RPMI7951 (cell line): Measurements from ENCODE around the gene PSENEN. TPM values are rescaled to one million over a fixed set of nuclear protein-coding genes. Genes with fewer than 3 reads are reported as not detected.
"Not testable (repeated sequence)": the region's sequence is repeated elsewhere in the genome, so short reads cannot be mapped to it uniquely, and the experiment has no call there.

ENCODE experiments used
- DNase-seq: peaks from one replicate; pipeline ENCODE4 v3.0.0-alpha.2; 2012; ENCODE audit warnings: low read depth
- total RNA-seq: library from RNA; depleted of rRNA; stranded (reverse); fragments of >200 nt; shearing (Covaris generic); gene quantifications from 2 replicates; pipeline ENCODE4 v1.2.3, GENCODE V29; 2014; rRNA removed

PSENEN gene
- total RNA-seq, 1 experiment from 2014 or later: 130 TPM

DNA sequence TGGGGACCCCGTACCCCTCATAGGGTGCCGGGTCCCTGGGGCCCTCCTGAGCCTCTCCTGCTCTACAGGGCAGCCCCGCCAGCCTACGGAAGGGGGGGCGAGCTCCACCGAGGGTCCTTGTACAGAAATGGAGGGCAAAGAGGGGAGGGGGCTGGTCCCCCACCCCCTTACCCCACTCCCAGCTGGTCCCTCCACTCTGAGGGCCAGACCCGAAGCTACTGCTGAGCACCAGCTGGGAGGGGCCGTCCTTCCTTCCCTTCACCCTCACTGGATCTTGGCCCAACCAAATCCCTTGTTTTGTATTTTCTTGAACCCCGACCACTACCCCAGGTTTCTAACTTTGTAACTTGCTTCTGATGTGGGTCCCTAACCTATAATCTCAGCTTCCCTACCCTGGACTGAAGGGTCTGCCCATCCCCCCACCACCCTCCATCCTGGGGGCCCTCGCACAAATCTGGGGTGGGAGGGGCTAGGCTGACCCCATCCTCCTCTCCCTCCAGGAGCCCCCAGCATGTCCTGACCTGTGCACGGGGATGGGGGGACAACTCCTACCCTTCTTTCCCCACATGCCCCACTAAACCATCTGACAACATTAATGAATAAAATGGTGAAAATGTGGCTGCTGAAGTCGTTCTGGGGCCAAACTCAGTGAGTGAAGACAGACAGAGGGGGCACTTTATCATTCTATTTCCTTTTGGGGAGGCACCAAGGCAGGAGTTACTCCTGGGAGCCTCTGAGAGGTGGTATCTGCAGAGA is 42.9 kb downstream of the PSENEN start:
- no peak for DNase-seq

DNA sequence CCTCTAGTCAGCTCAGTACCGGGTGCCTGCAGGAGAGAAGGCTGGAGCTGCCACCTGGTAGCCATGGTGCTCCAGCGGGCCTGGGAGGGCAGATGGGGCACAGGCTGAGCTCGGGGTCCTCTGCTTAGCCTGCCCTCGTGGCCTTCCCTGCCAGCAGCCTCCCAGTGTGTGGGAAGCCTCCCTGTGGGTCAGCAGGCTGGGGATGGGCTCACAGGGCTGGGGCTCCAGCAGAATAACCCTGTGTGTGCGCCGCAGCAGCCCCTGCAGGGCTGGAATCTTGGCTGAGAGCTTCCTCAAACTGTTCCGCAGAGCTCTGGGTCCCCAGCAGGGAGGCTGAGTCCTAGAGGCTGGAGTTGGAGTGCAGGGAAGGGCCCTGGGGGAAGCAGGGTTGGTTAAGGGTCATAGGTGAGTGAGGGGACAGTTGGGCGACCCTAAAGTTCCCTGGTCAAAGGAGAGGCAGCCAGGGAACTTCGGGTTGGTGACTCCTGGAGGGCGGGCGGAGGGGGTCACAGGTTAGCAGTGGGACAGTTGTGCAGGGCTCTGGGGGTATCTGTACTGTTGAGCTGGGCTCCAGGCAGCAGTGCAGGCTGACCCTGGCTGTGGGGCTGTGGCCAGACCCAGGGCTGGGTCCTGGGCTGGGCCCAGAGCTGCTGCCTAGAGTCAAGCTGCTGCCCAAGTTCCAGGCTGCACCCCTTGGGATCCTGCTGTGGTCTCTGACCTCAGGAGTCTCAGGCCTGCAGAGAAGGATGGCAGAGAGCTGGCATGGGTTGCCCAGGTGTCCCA is 43.9 kb downstream of the PSENEN start:
- DNase-seq: no peak

DNA sequence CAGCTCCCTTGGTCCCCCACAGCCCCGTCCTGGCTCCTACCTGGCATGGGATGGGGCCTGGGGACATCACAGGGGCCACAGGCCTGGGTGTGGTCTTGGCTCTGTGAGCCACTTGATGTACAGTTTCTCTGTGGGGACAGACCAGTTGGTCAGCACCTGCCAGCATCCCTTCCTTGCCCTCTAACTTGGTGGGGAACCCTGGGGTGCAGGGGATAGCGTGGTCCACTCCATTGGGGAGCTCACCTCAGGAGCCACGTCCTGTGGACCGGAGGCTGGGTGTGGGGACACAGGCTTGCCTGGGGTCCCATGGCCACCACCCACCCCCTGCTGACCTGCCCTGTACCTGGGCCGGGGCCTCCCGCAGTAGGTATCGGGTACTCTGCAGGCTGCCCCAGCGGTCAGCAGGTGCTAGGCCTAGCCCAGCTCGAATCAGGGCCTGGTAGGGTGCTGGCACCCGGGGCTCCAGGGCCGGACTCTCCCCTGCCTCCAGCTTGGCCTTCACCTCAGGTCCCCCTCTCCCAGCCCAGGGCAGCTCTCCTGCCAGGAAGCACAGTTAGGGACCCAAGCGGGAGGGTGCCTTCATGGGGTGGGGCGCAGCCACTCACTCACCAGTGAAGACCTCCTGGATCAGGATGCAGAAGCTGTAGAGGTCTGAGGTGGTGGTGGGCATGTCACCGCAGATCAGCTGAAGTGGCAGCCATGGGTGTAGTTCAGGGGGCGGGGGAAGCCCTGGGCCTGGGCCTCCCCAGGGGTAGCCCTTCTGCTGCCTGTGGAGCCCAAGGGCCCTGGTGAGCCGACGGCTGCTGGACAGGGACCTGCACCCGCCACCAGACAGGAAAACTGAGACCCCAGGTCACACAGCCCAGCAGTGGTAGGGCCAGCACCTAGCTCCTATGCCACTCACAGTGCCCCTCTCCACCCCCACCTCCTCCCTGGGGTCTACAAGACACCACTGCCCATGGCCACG is 44.8 kb downstream of the PSENEN start:
- no peak for DNase-seq

DNA sequence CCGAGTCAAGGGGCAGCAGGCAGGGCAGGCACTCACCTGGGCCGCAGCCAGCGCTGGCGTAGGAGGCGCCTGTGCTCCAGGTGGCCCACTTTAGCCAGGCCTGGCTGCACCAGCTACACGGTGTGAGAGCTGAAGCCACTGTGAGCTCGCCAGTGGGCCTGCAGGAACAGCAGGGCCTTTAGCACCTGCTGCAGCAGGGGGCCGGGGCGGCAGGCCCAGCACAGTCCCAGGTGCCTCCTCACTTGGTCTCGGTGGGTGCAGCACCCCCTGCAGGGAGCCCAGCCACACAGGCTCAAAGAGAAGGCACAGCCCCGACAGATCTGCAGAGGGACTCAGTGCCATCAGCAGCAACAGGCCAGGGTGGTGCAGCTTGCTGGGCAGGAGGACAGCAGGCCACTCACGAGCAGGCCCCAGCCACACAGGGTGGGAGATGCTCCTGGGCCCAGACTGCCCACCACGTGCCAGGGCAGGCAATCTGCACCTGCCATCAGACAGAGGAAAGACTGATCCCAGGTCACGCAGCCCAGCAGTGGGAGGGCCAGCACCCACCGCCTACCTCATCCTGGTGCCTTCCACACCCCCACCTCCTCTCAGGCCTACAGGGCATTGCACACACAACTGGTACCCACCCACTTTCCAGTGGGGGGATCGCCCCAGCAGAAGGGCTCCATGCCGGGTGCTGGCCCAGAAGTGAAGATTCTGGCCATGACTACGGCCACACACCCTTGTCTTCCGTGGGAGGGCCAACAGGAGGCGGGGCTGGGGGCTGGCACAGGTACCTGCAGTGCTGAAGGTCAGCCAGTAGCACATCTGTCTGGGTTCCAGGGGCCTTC is 45.7 kb downstream of the PSENEN start:
- DNase-seq: no peak

DNA sequence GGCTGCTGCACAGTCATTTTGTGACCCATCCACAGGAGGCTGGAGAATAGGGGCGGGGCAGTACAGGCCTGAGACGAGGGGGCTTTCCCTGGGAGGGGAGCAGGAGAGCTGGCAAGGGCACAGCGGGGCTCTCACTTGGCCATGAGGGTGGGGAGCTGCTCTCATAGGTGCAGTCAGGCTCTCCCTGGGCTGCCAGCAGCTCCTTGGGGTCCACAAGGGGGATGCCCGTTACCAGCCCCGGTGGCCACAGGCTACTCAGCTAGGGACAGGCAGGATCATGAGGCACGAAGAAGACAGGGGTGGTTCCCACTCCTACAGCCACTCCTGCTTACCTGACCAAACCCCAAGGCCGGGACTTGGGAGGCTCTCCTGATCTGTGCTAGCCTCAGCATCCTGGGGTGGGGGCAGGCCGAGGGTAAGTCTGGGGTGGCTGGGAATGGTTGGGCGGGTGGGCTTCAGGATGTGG is 46.4 kb downstream of the PSENEN start:
- DNase-seq: no peak

DNA sequence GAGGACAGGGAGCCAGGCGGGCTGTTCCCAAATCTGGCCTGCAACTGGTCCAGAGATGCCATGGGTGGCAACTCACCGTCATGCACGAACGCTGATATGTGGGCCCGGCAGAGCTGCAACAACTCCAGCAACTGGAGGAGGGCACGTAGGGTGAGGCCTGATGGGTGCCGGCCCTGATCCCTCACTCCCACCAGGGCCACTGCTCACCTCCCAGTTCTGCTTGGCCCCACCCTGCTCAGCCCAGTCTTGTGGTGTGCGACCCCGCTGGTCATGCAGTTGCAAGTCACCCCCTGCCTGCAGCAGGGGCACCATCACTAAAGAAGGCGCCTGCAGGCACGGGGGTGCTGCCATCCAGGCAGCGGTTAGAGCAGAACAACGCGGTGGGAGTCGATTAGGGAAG is 46.9 kb downstream of the PSENEN start:
- no peak for DNase-seq

DNA sequence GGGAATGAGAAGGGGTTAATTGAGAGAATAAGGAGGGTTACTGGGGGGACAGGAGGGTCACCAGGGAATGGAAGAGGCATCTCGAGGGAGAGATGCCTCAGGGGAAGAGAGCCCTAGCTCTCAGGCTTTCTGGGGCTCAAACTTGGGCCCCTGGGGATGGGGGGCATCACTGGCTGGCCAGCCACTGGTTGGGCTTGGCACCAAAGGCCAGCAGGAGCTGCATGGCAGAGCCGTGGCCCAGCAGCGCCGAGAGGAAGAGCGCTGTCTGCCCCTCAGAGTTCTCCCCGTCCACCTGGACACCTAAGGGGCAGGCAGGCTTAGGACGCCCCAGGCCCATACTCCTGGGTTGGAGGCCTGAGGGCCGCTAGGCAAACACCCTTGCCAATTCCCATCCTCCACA is 47.4 kb downstream of the PSENEN start:
- DNase-seq: no peak

DNA sequence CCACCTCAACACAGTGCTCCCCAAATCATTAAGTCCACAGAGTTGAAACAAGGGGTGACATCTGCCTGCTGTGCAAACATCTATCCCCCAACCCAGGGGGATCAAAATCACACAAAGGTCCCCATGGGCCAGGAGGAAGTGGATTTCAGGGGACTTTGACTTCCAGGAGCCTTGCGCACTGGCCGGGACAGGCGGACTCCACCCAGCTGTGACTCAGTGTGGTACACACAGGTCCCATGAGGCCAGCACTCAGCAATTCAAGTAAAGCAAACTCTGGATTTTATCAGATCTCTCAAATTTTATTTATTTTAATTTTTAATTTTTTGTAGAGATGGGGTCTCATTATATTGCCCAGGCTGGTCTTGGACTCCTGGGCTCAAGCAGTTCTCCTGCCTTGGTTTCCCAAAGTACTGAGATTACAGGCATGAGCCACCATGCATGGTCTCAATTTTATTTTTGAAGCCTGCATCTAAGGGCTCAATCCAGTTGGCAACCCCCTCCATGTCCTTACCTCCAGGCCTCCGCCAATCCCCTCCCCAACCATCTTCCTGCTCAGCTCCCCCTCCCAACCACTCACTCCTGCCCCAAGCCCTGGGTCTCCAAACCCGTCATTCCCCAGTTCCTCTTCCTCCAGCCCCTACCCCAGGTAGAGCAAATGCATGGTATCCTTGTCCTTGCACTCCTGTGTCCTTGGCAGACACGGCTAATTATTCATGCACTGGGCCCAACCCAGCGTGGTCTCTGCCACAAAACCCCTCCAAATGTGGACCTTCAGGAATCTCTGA is 48.1 kb downstream of the PSENEN start:
- DNase-seq: no peak

DNA sequence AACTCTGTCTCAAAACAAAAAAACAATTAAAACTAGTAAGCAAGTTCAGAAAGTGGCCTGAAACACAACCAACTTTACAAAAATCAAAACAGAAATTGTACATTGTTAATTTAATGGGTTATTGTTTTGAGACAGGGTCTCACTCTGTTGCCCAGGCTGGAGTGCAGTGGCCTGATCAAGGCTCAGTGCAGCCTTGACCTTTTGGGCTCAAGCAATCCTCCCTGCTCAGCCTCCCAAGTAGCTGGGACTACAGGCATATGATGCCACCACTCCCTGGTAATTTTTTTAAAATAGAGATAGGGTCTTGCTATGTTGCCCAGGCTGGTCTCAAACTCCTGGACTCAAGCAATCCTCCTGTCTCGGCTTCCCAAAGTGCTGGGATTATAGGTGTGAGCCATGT is 50.1 kb downstream of the PSENEN start:
- DNase-seq: not testable (repeated sequence)

Other genes starting within 250 kb of the PSENEN start
- gene DMKN, start 232.0 kb upstream of the PSENEN start, total RNA-seq: 2.9 TPM in 1 of 2 replicates, not detected in the other
- not detected in 2 replicates for gene SBSN, start 217.3 kb upstream of the PSENEN start, total RNA-seq
- gene GAPDHS, start 212.2 kb upstream of the PSENEN start, total RNA-seq: 0.20 TPM in 1 of 2 replicates, not detected in the other
- 133 and 153 TPM in 2 replicates for gene TMEM147, start 200.0 kb upstream of the PSENEN start, total RNA-seq
- 0.12 TPM in 1 of 2 replicates, not detected in the other for gene ATP4A, start 182.0 kb upstream of the PSENEN start, total RNA-seq
- not detected in 2 replicates for gene PMIS2, start 159.5 kb upstream of the PSENEN start, total RNA-seq
- 9.7 and 9.8 TPM in 2 replicates for gene HAUS5, start 132.9 kb upstream of the PSENEN start, total RNA-seq
- gene RBM42, start 116.6 kb upstream of the PSENEN start, total RNA-seq: 90.8 and 103 TPM in 2 replicates
- gene ETV2, start 103.9 kb upstream of the PSENEN start, total RNA-seq: 0.39 and 1.1 TPM in 2 replicates
- 619 and 745 TPM in 2 replicates for gene COX6B1, start 97.3 kb upstream of the PSENEN start, total RNA-seq
- 0.29 TPM in 1 of 2 replicates, not detected in the other for gene UPK1A, start 79.1 kb upstream of the PSENEN start, total RNA-seq
- gene ZBTB32, start 41.1 kb upstream of the PSENEN start, total RNA-seq: not detected in 2 replicates
- 6.8 and 7.4 TPM in 2 replicates for gene KMT2B, start 27.6 kb upstream of the PSENEN start, total RNA-seq
- 4.2 and 6.8 TPM in 2 replicates for gene IGFLR1, start 3.2 kb upstream of the PSENEN start, total RNA-seq
- 9.4 and 20.5 TPM in 2 replicates for gene U2AF1L4, start 233 bp upstream of the PSENEN start, total RNA-seq
- 22.0 and 22.3 TPM in 2 replicates for gene LIN37, start 2.9 kb downstream of the PSENEN start, total RNA-seq
- gene HSPB6, start 11.4 kb downstream of the PSENEN start, total RNA-seq: 0.10 TPM in 1 of 2 replicates, not detected in the other
- 8.4 and 10.7 TPM in 2 replicates for gene PROSER3, start 12.5 kb downstream of the PSENEN start, total RNA-seq
- gene ARHGAP33, start 29.9 kb downstream of the PSENEN start, total RNA-seq: 2.3 and 5.0 TPM in 2 replicates
- gene PRODH2, start 67.2 kb downstream of the PSENEN start, total RNA-seq: not detected in 2 replicates
- gene NPHS1, start 106.9 kb downstream of the PSENEN start, total RNA-seq: not detected in 2 replicates
- 0.10 TPM in 1 of 2 replicates, not detected in the other for gene KIRREL2, start 111.3 kb downstream of the PSENEN start, total RNA-seq
- 15.3 and 18.9 TPM in 2 replicates for gene APLP1, start 122.9 kb downstream of the PSENEN start, total RNA-seq
- 3.7 and 7.1 TPM in 2 replicates for gene NFKBID, start 154.9 kb downstream of the PSENEN start, total RNA-seq
- gene HCST, start 156.9 kb downstream of the PSENEN start, total RNA-seq: 1.9 TPM in 1 of 2 replicates, not detected in the other
- gene TYROBP, start 162.6 kb downstream of the PSENEN start, total RNA-seq: not detected in 2 replicates
- gene LRFN3, start 190.7 kb downstream of the PSENEN start, total RNA-seq: 4.2 and 5.5 TPM in 2 replicates
- gene SDHAF1, start 249.5 kb downstream of the PSENEN start, total RNA-seq: 25.8 and 34.0 TPM in 2 replicates